Brain microvascular endothelial cell (primary cell): Measurements from ENCODE around the gene TEX101.
A peak's percentile ranks its signal among the peaks of the same experiment; 100 is the strongest.

Source experiments
- DNase-seq: peaks from one replicate; pipeline ENCODE4 v3.0.0-alpha.2; 2020
- H3K27ac ChIP-seq: fragments of 250-450 bp; sonication (Bioruptor Pico); 2 replicates; pipeline ENCODE4 v1.5.1; 2020; ENCODE audit warnings: mild to moderate bottlenecking, moderate library complexity
- H3K27me3 ChIP-seq: fragments of 250-450 bp; sonication (Bioruptor Pico); replicated peaks from 2 replicates; pipeline ENCODE4 v1.5.1; 2020; ENCODE audit warnings: mild to moderate bottlenecking
- H3K36me3 ChIP-seq: fragments of 250-450 bp; sonication (Bioruptor Pico); replicated peaks from 2 replicates; pipeline ENCODE4 v1.5.1; 2020; ENCODE audit warnings: mild to moderate bottlenecking
- H3K4me3 ChIP-seq: 2 replicates; pipeline ENCODE4 v1.5.1; 2011; ENCODE audit warnings: low read depth, mild to moderate bottlenecking, control low read depth, low read length, moderate library complexity
- CTCF ChIP-seq: IDR thresholded peaks from 2 replicates; pipeline ENCODE4 v1.5.1; 2011; ENCODE audit warnings: low read depth, mild to moderate bottlenecking, moderate library complexity, low read length, control low read depth, inconsistent platforms; ENCODE audit errors: missing control alignments
- in situ Hi-C: cut with HindIII; loops from 2 replicates; pipeline ENCODE4 v1.10.0; 2017; ENCODE audit warnings: low sequenced_read_pairs, low pct_ligation_motif_present

TEX101 gene

GRCh38 chr19:43465468-43466120, 50.9 kb downstream of the TEX101 start, which contains the start of gene LYPD3:
Gene LYPD3, minus strand, starts transcription at chr19:43465608. Its CDS starts 37 bp downstream, at chr19:43465571.
- no peak within 1 kb of the TSS for H3K27ac ChIP-seq
- no peaks in the 10 kb centered on the region for H3K27me3 ChIP-seq
- TF ChIP-seq CTCF = no peak
- DNase-seq = no peak
- in situ Hi-C loops = no loop called here
- no peak within 1 kb of the TSS for H3K4me3 ChIP-seq
- H3K36me3 ChIP-seq = no peaks in the 10 kb centered on the region

- H3K36me3 ChIP-seq = no peaks in the 10 kb centered on the region
- no peak for DNase-seq
- no peak overlapping the region for H3K27ac ChIP-seq
- H3K4me3 ChIP-seq = no peak overlapping the region
- TF ChIP-seq CTCF = no peak
- in situ Hi-C loops = no loop called here
- H3K27me3 ChIP-seq = no peaks in the 10 kb centered on the region
Measured at GRCh38 chr19:43466793-43467192, 52.1 kb downstream of the TEX101 start.

- no peak for DNase-seq
- H3K4me3 ChIP-seq = no peak overlapping the region
- no peak for TF ChIP-seq CTCF
- no peaks in the 10 kb centered on the region for H3K27me3 ChIP-seq
- no peaks in the 10 kb centered on the region for H3K36me3 ChIP-seq
- H3K27ac ChIP-seq = no peak overlapping the region
- in situ Hi-C loops = no loop called here
Measured at GRCh38 chr19:43467276-43467675, 52.6 kb downstream of the TEX101 start.

- TF ChIP-seq CTCF = no peak
Measured at GRCh38 chr19:43467730-43468129, 53.0 kb downstream of the TEX101 start.

More at GRCh38 chr19:43467730-43468129, 53.0 kb downstream of the TEX101 start:
- no peaks in the 10 kb centered on the region for H3K36me3 ChIP-seq
- in situ Hi-C loops = no loop called here
- peak; percentile 37 for DNase-seq
- no peak overlapping the region for H3K27ac ChIP-seq
- no peak overlapping the region for H3K4me3 ChIP-seq
- no peaks in the 10 kb centered on the region for H3K27me3 ChIP-seq
